GM12865 (cell line): Measurements from ENCODE around the gene ARHGEF40.
A peak's percentile ranks its signal among the peaks of the same experiment; 100 is the strongest.

Source experiments
- DNase-seq: peaks from one replicate; pipeline ENCODE4 v3.0.0; 2010; ENCODE audit warnings: low read depth
- H3K4me3 ChIP-seq: 2 replicates; pipeline ENCODE4 v1.5.1; 2011; ENCODE audit warnings: mild to moderate bottlenecking, low read depth, low read length, control low read depth
- TF ChIP-seq, protein P1 (sequence below): IDR thresholded peaks from 2 replicates; pipeline ENCODE4 v1.5.1; 2011; ENCODE audit warnings: low read length, control low read depth, low read depth, inconsistent platforms; ENCODE audit not compliant: insufficient read depth; ENCODE audit errors: missing control alignments

ARHGEF40 gene

DNA sequence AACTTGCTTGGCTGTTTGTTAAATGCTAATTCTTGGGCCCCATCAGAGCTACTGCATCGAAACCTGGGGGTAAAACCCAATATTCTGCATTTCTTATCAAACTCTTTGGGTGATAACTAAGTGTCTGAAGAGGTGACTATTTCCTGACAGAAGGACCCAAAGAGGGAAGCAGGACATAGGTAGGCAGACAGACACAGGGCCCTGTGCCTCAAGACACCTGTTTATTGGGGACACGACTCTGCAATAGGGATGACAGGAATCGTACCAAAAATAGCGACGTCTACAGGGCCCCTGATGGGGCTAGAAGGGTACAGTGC, 19.7 kb downstream of the ARHGEF40 start:
- TF ChIP-seq, protein P1, sequence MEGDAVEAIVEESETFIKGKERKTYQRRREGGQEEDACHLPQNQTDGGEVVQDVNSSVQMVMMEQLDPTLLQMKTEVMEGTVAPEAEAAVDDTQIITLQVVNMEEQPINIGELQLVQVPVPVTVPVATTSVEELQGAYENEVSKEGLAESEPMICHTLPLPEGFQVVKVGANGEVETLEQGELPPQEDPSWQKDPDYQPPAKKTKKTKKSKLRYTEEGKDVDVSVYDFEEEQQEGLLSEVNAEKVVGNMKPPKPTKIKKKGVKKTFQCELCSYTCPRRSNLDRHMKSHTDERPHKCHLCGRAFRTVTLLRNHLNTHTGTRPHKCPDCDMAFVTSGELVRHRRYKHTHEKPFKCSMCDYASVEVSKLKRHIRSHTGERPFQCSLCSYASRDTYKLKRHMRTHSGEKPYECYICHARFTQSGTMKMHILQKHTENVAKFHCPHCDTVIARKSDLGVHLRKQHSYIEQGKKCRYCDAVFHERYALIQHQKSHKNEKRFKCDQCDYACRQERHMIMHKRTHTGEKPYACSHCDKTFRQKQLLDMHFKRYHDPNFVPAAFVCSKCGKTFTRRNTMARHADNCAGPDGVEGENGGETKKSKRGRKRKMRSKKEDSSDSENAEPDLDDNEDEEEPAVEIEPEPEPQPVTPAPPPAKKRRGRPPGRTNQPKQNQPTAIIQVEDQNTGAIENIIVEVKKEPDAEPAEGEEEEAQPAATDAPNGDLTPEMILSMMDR: no peak
- H3K4me3 ChIP-seq: no peak overlapping the region
- DNase-seq: no peak

DNA sequence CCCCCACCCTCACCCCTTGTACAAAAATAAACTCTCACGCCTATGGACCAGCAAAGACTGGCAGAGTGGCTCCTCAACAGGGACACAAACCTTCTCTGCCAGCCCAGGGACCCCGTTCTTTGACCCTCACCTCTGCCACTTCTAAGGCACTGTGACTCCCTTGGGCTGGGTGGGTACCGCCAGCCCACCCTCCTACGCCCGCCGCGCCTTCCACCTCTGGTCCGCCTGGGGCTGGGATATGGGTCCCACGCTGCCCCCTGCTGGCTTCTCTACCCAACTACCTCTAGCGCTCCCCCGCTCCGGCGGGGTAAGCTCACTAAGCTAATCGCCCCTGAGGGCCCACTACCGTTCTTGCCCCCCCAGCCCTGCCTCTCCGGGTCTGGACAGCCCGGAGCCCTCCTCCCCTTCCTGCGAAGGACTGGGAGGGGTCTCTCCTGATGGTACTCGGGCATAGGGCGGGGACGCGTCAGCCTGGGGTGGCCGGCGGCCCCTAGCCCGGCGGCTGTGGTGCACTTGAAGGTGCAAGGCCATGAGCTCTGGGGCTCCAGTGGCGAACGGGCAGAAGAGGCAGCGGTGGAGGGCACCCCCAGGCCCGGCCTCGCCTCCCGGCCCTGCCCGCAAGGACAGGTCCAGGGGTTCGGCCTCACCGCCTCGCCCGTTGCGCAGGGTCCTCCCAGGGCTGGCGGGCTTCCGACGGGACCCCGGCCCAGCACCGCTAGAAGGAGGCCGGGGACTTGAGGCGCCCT, 20.3 kb downstream of the ARHGEF40 start:
- TF ChIP-seq, protein P1: peak; percentile 30
- no peak for DNase-seq
- no peak overlapping the region for H3K4me3 ChIP-seq

DNA sequence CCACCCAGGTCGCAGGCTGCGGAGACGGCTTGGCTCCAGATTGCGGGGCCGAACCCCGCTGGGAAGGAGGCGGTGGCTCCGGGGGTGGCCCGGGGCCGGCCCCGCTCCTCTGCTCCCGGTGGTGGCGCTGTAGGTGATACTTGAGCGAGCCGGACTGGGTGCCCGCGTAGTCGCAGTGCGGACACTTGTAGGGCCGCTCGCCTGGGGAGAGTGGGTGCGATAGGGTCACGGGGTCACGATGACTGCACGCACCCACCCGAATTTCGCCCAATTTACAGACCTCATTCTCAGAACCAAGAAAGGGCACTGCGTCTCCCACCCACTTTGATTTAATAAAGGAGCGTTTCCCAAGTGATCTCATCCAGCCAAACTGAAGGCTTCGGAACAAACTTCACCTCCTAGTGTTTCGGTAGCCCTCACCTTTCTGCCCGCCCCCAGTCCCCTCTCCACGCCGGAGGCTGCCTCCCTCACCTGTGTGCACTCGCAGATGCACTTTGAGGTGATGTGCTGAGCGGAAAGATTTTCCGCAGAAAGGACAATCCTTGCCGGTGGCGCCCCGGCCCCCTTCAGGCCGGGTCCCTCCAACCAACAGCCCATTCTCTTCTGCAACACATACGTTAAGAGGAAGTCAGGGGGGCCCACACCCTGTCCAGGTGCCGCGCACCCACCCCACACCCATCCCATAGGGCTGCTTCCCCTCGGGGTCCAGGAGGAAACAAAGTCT, 21.0 kb downstream of the ARHGEF40 start:
- H3K4me3 ChIP-seq: no peak overlapping the region
- TF ChIP-seq, protein P1: no peak
- DNase-seq: no peak

DNA sequence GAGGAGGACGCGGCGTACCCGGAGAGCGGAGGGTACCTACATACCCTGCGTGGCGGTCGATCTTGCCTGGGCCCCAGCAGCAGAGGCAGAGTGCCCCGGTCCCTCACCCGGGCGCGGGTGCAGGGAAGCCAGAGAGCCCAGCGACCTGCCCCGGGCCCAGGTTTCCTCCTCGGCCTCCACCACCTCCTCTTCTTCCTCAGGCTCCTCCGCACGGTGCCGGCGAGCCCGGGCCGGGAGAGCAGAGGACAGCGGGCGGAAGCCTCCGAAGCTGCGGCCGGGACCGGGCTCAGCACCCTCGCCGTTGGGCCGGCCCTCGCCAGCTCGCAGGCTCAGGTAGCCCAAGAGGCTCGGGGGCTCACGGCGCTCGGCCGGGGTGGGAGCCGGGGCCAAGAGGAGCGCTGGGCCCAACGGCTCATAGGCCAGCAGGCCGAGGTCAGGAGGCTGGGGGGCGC, 21.7 kb downstream of the ARHGEF40 start:
- TF ChIP-seq, protein P1: no peak
- DNase-seq: no peak
- no peak overlapping the region for H3K4me3 ChIP-seq

DNA sequence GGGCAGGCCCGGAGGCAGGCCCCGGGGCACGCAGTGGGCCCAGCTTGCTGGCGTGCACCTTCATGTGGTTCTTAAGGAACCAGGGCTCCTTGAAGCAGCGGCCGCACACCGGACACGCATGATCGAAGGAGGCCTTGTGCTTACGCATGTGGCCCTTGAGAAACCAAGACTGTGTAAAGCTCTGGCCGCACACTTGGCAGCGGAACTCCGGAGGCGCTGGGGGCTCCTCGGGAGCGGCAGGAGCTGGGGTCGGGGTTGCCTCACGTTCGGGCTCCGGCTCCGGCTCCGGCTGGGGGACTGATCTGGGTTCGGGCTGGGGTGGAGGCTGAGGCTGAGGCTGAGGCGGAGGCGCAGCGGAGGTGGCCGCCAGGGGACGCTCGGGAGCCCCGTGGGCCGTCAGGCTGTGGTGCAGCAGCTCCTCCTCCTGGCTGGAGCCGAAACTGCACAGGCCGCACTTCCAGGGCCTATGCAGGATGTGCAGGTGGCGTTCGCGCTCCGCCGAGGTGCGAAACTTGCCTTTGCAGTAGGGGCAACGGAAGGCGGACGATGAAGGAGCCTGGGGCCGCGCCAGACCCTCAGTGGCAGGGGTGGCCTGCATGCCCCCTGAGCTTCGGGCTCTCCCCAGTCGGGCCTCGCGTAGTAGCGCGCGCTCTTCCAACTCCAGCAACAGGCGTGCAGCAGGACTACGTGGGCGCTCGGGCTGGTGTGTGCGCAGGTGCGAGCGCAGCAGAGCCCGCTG, 22.3 kb downstream of the ARHGEF40 start:
- no peak overlapping the region for H3K4me3 ChIP-seq
- TF ChIP-seq, protein P1: peak; percentile 100
- peak; percentile 91 for DNase-seq

DNA sequence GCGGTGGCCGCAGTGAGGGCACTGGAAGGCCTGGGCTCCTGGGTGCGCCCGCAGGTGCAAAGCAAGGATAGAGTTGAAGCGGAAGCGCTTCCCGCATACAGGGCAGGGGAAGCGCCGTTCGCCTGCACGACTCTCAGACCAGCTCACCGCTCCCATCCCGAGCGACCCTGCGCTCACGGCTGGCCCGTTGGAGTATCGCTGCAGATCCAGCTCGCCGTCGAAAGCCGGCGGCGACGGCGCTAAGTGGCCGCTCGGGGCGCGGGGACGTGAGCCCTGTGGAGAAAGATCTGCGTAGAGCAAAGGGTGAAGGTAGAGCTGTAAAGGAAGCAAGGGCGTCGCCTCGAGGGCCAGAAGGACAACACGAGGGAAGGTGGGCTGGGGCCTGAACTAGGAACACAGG, 22.9 kb downstream of the ARHGEF40 start:
- TF ChIP-seq, protein P1: no peak
- no peak overlapping the region for H3K4me3 ChIP-seq
- DNase-seq: no peak
